Middle frontal gyrus (tissue), 1 donor: ENCODE results near the gene UAP1L1.
"Not testable (repeated sequence)": the region's sequence is repeated elsewhere in the genome, so short reads cannot be mapped to it uniquely, and the experiment has no call there.

Experiments used
- DNase-seq: peaks from one replicate; pipeline ENCODE4 v3.0.0-alpha.2; 2015; ENCODE audit warnings: low spot score; ENCODE audit errors: extremely low spot score

UAP1L1 gene

GRCh38 chr9:137112564-137113384 lies 35.5 kb downstream of the UAP1L1 start:
- no peak for DNase-seq

GRCh38 chr9:137113385-137114159 lies 36.3 kb downstream of the UAP1L1 start:
- no peak for DNase-seq

- no peak for DNase-seq
Observed at GRCh38 chr9:137114220-137114612, 36.9 kb downstream of the UAP1L1 start.

GRCh38 chr9:137114613-137115393 lies 37.5 kb downstream of the UAP1L1 start, which contains the start of gene DPP7:
Gene DPP7, minus strand, starts transcription at chr9:137114733. Its CDS starts 20 bp downstream, at chr9:137114713.
- no peak for DNase-seq

GRCh38 chr9:137115394-137116026 lies 38.2 kb downstream of the UAP1L1 start:
- DNase-seq: no peak

GRCh38 chr9:137116027-137116507 lies 38.8 kb downstream of the UAP1L1 start:
- no peak for DNase-seq

GRCh38 chr9:137116728-137117127 lies 39.4 kb downstream of the UAP1L1 start:
- DNase-seq: no peak

- no peak for DNase-seq
Observed at GRCh38 chr9:137117269-137117731, 40.0 kb downstream of the UAP1L1 start.

GRCh38 chr9:137118092-137118603 lies 40.8 kb downstream of the UAP1L1 start:
- not testable (repeated sequence) for DNase-seq

GRCh38 chr9:137121927-137122795 lies 44.8 kb downstream of the UAP1L1 start:
- DNase-seq: not testable (repeated sequence)

GRCh38 chr9:137122796-137123467 lies 45.6 kb downstream of the UAP1L1 start:
- not testable (repeated sequence) for DNase-seq

- no peak for DNase-seq
Observed at GRCh38 chr9:137123468-137123837, 46.1 kb downstream of the UAP1L1 start.

GRCh38 chr9:137123952-137124462 lies 46.7 kb downstream of the UAP1L1 start:
- DNase-seq: not testable (repeated sequence)

GRCh38 chr9:137126786-137127185 lies 49.5 kb downstream of the UAP1L1 start:
- no peak for DNase-seq

GRCh38 chr9:137127301-137128157 lies 50.2 kb downstream of the UAP1L1 start:
- DNase-seq: no peak

GRCh38 chr9:137128158-137128861 lies 51.0 kb downstream of the UAP1L1 start:
- no peak for DNase-seq

- no peak for DNase-seq
Observed at GRCh38 chr9:137128862-137129455, 51.6 kb downstream of the UAP1L1 start.
